Ovary (tissue), 3 donors: ENCODE data around the gene RAB34.

Experiments
- CTCF ChIP-seq, 3 donors: fragments of 450-650 bp in 2 of 3; fragments of 200-600 bp in 1 of 3; IDR thresholded peaks; one replicate each; pipeline versions ENCODE4 v1.5.1 to v1.8.0; 2016 to 2022; ENCODE audit warnings: antibody characterized with exemption in 3 of 3, mild to moderate bottlenecking in 1 of 3
- POLR2A ChIP-seq: fragments of 450-650 bp; IDR thresholded peaks from one replicate; pipeline ENCODE4 v1.6.1; 2017; ENCODE audit warnings: antibody characterized with exemption, mild to moderate bottlenecking, moderate library complexity
- donor health status: DM: no; HTN: no; CAD: no.

- TF ChIP-seq CTCF (IDR thresholded peaks at IDR 0.05): no peak
- no peak for TF ChIP-seq POLR2A
Observed at GRCh38 chr17:28711723-28712031, 6.0 kb downstream of the RAB34 start, which contains the start of gene PROCA1.
